GM13977 (cell line): ENCODE measurements around the gene IL6R.

Experiments
- DNase-seq: peaks from one replicate; pipeline ENCODE4 v3.0.0; 2012; ENCODE audit warnings: low spot score
- CTCF ChIP-seq: IDR thresholded peaks from 2 replicates; pipeline ENCODE4 v1.5.1; 2012; ENCODE audit warnings: mild to moderate bottlenecking, control low read depth; ENCODE audit not compliant: insufficient read depth; ENCODE audit errors: extremely low read depth, missing control alignments
- in situ Hi-C: fragments of 300-500 bp; cut with MboI; formaldehyde crosslinking; loops from one replicate; pipeline ENCODE4 v1.12.0; 2022; ENCODE audit warnings: low sequenced_read_pairs, low pct_unique_long_range_greater_than_20kb, mixed read lengths, inconsistent platforms; ENCODE audit not compliant: unreplicated experiment

IL6R gene

GRCh38 chr1:154379301-154379700 lies 25.8 kb upstream of the IL6R start:
- DNase-seq: no peak
- no peak for TF ChIP-seq CTCF
- in situ Hi-C loops: no loop called here

DNA sequence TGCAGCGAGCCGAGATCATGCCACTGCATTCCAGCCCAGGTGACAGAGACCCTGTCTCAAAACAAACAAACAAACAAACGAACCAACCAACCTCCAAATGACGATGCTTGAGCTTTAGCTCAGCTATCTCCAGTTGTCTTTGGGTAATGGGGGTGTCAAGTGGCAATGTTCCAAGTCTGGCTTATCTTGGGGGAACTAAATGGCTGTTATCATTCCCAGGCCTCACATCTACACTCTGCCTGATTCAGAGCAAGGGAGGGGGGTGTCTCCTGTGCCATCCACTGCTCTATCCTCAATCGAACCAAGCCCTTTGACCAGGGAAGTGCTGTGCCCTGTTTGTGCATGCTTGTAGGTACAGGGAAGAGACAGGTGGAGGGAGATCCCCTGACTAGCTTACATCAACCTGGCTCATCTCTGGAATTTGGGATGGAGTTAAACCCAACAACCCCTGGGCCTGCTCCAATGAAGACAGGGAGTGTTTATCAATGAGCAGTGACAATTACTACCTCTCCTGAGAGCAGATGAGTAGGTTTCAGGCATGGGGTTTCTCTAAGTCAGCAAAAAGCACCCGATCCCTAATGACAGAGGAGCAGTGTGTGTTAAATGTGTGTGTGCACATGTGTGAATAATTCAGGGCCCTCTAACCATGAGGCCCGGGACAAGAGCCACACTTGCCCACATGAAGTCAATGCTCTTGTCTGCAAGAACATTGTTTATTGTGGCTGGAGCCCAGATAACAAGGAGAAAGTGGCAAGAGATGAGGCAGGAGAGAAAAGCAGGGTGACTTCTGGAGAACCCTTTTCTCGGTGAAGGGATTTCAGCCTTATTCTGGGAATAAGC lies 20.3 kb upstream of the IL6R start:
- DNase-seq: no peak
- no peak for TF ChIP-seq CTCF
- in situ Hi-C loops: no loop called here

DNA sequence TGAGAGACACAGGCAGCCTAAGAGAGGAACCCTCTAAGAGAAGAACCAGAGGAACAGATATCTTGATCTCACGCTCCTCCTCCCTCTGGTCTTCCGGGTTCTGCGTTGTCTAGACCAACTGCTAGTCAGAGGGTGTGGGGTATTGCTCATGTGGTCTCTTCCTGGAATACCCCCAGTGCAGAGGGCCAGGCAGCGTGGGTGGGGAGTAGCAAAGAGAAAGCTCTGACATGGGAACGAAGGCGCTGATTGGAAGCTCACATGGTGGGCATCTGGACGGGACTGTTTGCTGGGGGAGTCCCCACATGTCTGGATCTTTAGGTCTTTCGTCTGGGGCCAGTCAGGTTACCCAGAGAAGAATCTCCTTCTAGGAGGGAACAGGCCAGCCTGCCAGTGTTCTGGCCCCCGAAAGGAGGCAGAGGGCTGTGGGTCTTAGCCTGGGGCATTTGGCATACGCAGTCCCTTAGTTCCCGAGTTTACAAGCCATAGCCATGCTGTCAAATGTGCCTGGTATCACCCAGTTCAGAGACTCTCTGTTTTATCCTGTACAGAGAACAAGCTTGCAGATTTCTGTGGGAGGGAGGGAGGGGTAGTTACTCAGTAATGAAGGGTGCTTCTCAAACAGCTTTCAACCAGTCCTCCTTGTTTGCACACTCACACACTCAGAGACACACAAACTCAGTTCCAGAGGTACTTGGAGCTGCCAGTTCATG lies 18.3 kb upstream of the IL6R start:
- in situ Hi-C loops: no loop called here
- no peak for TF ChIP-seq CTCF
- DNase-seq: no peak

GRCh38 chr1:154391086-154391770 lies 13.9 kb upstream of the IL6R start:
- TF ChIP-seq CTCF: no peak
- in situ Hi-C loops: no loop called here
- no peak for DNase-seq

DNA sequence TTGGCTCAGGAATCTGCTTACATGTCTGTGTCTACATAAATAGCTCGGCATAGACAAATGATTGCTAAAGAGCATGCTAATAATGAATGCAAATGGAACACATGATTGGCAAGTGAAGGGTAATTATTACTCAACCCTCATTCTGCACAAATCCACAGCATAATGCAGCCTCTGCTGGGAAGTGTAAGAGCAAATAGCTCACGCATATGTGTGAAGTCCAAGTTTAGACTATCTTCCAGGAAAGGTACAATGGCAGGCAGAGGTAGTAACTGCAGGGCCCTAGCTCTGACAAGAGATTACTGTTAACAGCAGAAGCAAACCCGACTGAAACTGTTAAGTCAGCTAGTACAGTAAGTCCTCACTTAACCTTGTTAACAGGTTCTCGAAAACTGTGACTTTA lies 7.0 kb upstream of the IL6R start:
- TF ChIP-seq CTCF: no peak
- in situ Hi-C loops: no loop called here

DNA sequence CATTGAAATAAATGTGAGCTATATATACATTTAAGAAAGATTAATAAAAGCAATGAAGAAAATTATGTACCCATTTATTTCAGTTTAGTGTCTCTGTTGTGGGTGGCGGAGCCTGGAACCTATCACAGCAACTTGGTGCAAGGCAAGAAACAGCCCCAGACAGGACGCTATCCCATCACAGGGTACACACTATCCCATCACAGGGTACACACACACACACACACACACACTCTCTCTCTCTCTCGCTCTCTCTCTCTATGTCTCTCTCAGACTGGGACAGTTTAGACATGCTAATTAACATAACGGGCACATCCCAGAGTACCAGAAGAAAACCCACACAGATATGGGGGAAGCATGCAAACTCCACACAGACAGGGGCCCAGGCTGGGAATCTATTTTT lies 6.5 kb upstream of the IL6R start:
- in situ Hi-C loops: no loop called here
- no peak for DNase-seq
- TF ChIP-seq CTCF: no peak

More for the DNA sequence above, 7.0 kb upstream of the IL6R start:
- no peak for DNase-seq
